DOHH2 (cell line): Measurements from ENCODE around the gene PLXNB1.
"Not testable (repeated sequence)": the region's sequence is repeated elsewhere in the genome, so short reads cannot be mapped to it uniquely, and the experiment has no call there.

Source experiments
- H3F3A ChIP-seq: fragments of 200-600 bp; sonication (generic), shearing (Covaris generic); 2 replicates; pipeline ENCODE4 v1.6.0; 2016; ENCODE audit warnings: antibody characterized with exemption, mild to moderate bottlenecking; ENCODE audit not compliant: control insufficient read depth, insufficient read depth
- H3K27ac ChIP-seq: fragments of 200-600 bp; sonication (generic); 2 replicates; pipeline ENCODE4 v1.5.1; 2014; ENCODE audit warnings: low read depth, mild to moderate bottlenecking, low read length, moderate library complexity
- H3K27me3 ChIP-seq: fragments of 200-600 bp; sonication (generic); 2 replicates; pipeline ENCODE4 v1.6.1; 2014; ENCODE audit warnings: mild to moderate bottlenecking, low read length, mixed read lengths; ENCODE audit not compliant: control insufficient read depth
- H3K36me3 ChIP-seq: fragments of 200-600 bp; sonication (generic); 2 replicates; pipeline ENCODE4 v1.6.1; 2014; ENCODE audit warnings: mild to moderate bottlenecking, low read length, moderate library complexity, mixed read lengths; ENCODE audit not compliant: control insufficient read depth
- H3K4me1 ChIP-seq: fragments of 200-600 bp; sonication (generic); 2 replicates; pipeline ENCODE4 v1.6.1; 2014; ENCODE audit warnings: mild to moderate bottlenecking, low read length, mixed read lengths; ENCODE audit not compliant: control insufficient read depth
- H3K4me2 ChIP-seq: fragments of 200-600 bp; sonication (generic); 2 replicates; pipeline ENCODE4 v1.6.0; 2014; ENCODE audit warnings: mild to moderate bottlenecking, low read length, moderate library complexity
- H3K4me3 ChIP-seq: fragments of 200-600 bp; sonication (generic); 2 replicates; pipeline ENCODE4 v1.5.1; 2014; ENCODE audit warnings: mild to moderate bottlenecking, low read length, mixed read lengths
- H3K79me2 ChIP-seq: fragments of 200-600 bp; sonication (generic); 2 replicates; pipeline ENCODE4 v1.6.1; 2014; ENCODE audit warnings: mild to moderate bottlenecking, low read length, mixed read lengths; ENCODE audit not compliant: control insufficient read depth
- H3K9me2 ChIP-seq: fragments of 200-600 bp; sonication (generic); replicated peaks from 2 replicates; pipeline ENCODE4 v1.6.1; 2014; ENCODE audit warnings: mild to moderate bottlenecking, low read length, mixed read lengths; ENCODE audit not compliant: control insufficient read depth
- H3K9me3 ChIP-seq: fragments of 200-600 bp; sonication (generic); 2 replicates; pipeline ENCODE4 v1.6.1; 2014; ENCODE audit warnings: antibody characterized with exemption, low read length, mixed read lengths; ENCODE audit not compliant: control insufficient read depth, insufficient read depth
- H4K20me1 ChIP-seq: fragments of 200-600 bp; sonication (generic); 2 replicates; pipeline ENCODE4 v1.6.0; 2014; ENCODE audit warnings: low read depth, mild to moderate bottlenecking, antibody characterized with exemption, low read length, moderate library complexity; ENCODE audit not compliant: control insufficient read depth, insufficient read depth
- CTCF ChIP-seq: fragments of 200-600 bp; sonication (generic); IDR thresholded peaks from one replicate; pipeline ENCODE4 v1.5.1; 2014; ENCODE audit warnings: antibody characterized with exemption, mild to moderate bottlenecking, low read depth, low read length; ENCODE audit not compliant: poor library complexity, severe bottlenecking
- EZH2phosphoT487 ChIP-seq: fragments of 200-600 bp; sonication (generic); IDR thresholded peaks from 2 replicates; pipeline ENCODE4 v1.6.1; 2017; ENCODE audit warnings: borderline replicate concordance, mild to moderate bottlenecking, antibody characterized with exemption, low read length, moderate library complexity, mixed read lengths

PLXNB1 gene

GRCh38 chr3:48402281-48402732 is 27.6 kb downstream of the PLXNB1 start:
- TF ChIP-seq CTCF: no peak
- no peak for TF ChIP-seq EZH2phosphoT487
- Histone ChIP-seq H3K9me3 (no peaks in the 10 kb centered on the region), H3K79me2 (no peaks in the 10 kb centered on the region), H3K9me2 (no peaks in the 10 kb centered on the region), H3K4me3 (no peak overlapping the region), H3K27ac (no peak overlapping the region), H3K4me1 (no peaks in the 10 kb centered on the region), H3K36me3 (no peaks in the 10 kb centered on the region), H3F3A (no peaks in the 10 kb centered on the region), H3K4me2 (no peak overlapping the region), H3K27me3 (no peaks in the 10 kb centered on the region), H4K20me1 (no peaks in the 10 kb centered on the region)

GRCh38 chr3:48401434-48401901 is 28.4 kb downstream of the PLXNB1 start:
- not testable (repeated sequence) for H3K4me3 ChIP-seq, H3K27ac ChIP-seq, H3K36me3 ChIP-seq

GRCh38 chr3:48400824-48401433 is 29.0 kb downstream of the PLXNB1 start:
- H3K36me3 ChIP-seq: no peaks in the 10 kb centered on the region
- H4K20me1 ChIP-seq: no peaks in the 10 kb centered on the region
- no peaks in the 10 kb centered on the region for H3K79me2 ChIP-seq
- no peak overlapping the region for H3K27ac ChIP-seq
- H3K4me3 ChIP-seq: no peak overlapping the region
- no peaks in the 10 kb centered on the region for H3K27me3 ChIP-seq
- no peaks in the 10 kb centered on the region for H3K9me3 ChIP-seq
- TF ChIP-seq EZH2phosphoT487 (no peak), CTCF (peak; percentile 83)
- no peaks in the 10 kb centered on the region for H3K9me2 ChIP-seq
- no peaks in the 10 kb centered on the region for H3F3A ChIP-seq
- no peaks in the 10 kb centered on the region for H3K4me1 ChIP-seq
- H3K4me2 ChIP-seq: no peak overlapping the region

More at GRCh38 chr3:48401434-48401901, 28.4 kb downstream of the PLXNB1 start:
- H3K9me3 ChIP-seq, H3F3A ChIP-seq, H4K20me1 ChIP-seq, H3K79me2 ChIP-seq, H3K27me3 ChIP-seq, H3K4me2 ChIP-seq, H3K9me2 ChIP-seq, H3K4me1 ChIP-seq: not testable (repeated sequence)

GRCh38 chr3:48399387-48400172 is 30.3 kb downstream of the PLXNB1 start:
- no peaks in the 10 kb centered on the region for H4K20me1 ChIP-seq
- TF ChIP-seq CTCF (no peak), EZH2phosphoT487 (no peak)
- no peaks in the 10 kb centered on the region for H3F3A ChIP-seq
- peaks cover 3% of the 10 kb centered on the region; the same call in 1 of the 2 replicates for H3K27me3 ChIP-seq
- no peaks in the 10 kb centered on the region for H3K9me2 ChIP-seq
- no peak overlapping the region for H3K4me3 ChIP-seq
- H3K36me3 ChIP-seq: no peaks in the 10 kb centered on the region
- H3K4me1 ChIP-seq: no peaks in the 10 kb centered on the region
- no peak overlapping the region for H3K4me2 ChIP-seq
- H3K79me2 ChIP-seq: no peaks in the 10 kb centered on the region
- H3K27ac ChIP-seq: no peak overlapping the region
- H3K9me3 ChIP-seq: no peaks in the 10 kb centered on the region
